OCI-LY7 (cell line): ENCODE results near the gene NHERF2. TPM values are rescaled to one million over a fixed set of nuclear protein-coding genes. Genes with fewer than 3 reads are reported as not detected.

ENCODE experiments used
- BruUV-seq: library from RNA; stranded (reverse); fragments of 400-500 nt; replicated peaks from 2 replicates; lab custom pipeline; 2021; lab: Mats Ljungman, UMichigan
- CTCF ChIA-PET: fragments of 300-600 bp; sonication (Branson Sonifier 250); formaldehyde crosslinking; loops from one replicate; lab custom pipeline; 2022; ENCODE audit warnings: antibody characterized with exemption; ENCODE audit not compliant: unreplicated experiment; lab: Charles Lee
- POLR2A ChIA-PET: fragments of 300-600 bp; sonication (Branson Sonifier 250); formaldehyde crosslinking; loops from one replicate; lab custom pipeline; 2022; ENCODE audit warnings: antibody characterized with exemption; lab: Charles Lee
- DNase-seq: peaks from one replicate; pipeline ENCODE4 v3.0.0-alpha.2; 2015; ENCODE audit warnings: low spot score
- H2AFZ ChIP-seq: fragments of 200-600 bp; sonication (generic), shearing (Covaris generic); 2 replicates; pipeline ENCODE4 v1.6.1; 2014; ENCODE audit warnings: mild to moderate bottlenecking, antibody characterized with exemption, low read length, moderate library complexity
- H3K27ac ChIP-seq: fragments of 200-600 bp; sonication (generic); 2 replicates; pipeline ENCODE4 v1.5.1; 2014; ENCODE audit warnings: mixed run types, low read depth, mild to moderate bottlenecking, moderate library complexity, low read length, inconsistent platforms; ENCODE audit not compliant: poor library complexity, severe bottlenecking
- H3K36me3 ChIP-seq: fragments of 200-600 bp; sonication (generic); 2 replicates; pipeline ENCODE4 v1.6.1; 2014; ENCODE audit warnings: mild to moderate bottlenecking, antibody characterized with exemption, low read length, moderate library complexity, mixed read lengths; ENCODE audit not compliant: insufficient read depth
- H3K4me1 ChIP-seq: fragments of 200-600 bp; sonication (generic); 2 replicates; pipeline ENCODE4 v1.5.1; 2014; ENCODE audit warnings: mild to moderate bottlenecking, low read length; ENCODE audit not compliant: insufficient read depth, poor library complexity, severe bottlenecking
- H3K4me2 ChIP-seq: fragments of 200-600 bp; sonication (generic); 2 replicates; pipeline ENCODE4 v1.6.1; 2014; ENCODE audit warnings: mild to moderate bottlenecking, low read length
- H3K4me3 ChIP-seq: fragments of 200-600 bp; sonication (generic); 2 replicates; pipeline ENCODE4 v1.5.1; 2014; ENCODE audit warnings: mild to moderate bottlenecking, low read depth, low read length; ENCODE audit not compliant: poor library complexity, severe bottlenecking
- H3K79me2 ChIP-seq: fragments of 200-600 bp; sonication (generic); 2 replicates; pipeline ENCODE4 v1.6.1; 2016; ENCODE audit warnings: low read depth, mild to moderate bottlenecking, low read length, moderate library complexity, mixed read lengths; ENCODE audit not compliant: insufficient read depth
- H3K9me2 ChIP-seq: fragments of 200-600 bp; sonication (generic); 2 replicates; pipeline ENCODE4 v1.6.1; 2016; ENCODE audit warnings: mild to moderate bottlenecking, low read length, mixed read lengths; ENCODE audit not compliant: insufficient read depth
- H3K9me3 ChIP-seq: fragments of 200-600 bp; sonication (generic); 2 replicates; pipeline ENCODE4 v1.6.1; 2014; ENCODE audit warnings: mild to moderate bottlenecking, mixed run types, low read length, mixed read lengths
- H4K20me1 ChIP-seq: fragments of 200-600 bp; sonication (generic); 2 replicates; pipeline ENCODE4 v1.6.1; 2014; ENCODE audit warnings: mild to moderate bottlenecking, antibody characterized with exemption, low read length, moderate library complexity, mixed read lengths; ENCODE audit not compliant: insufficient read depth
- CTCF ChIP-seq: fragments of 200-600 bp; sonication (generic); conservative IDR thresholded peaks from 2 replicates; pipeline ENCODE4 v1.5.1; 2014; ENCODE audit warnings: mild to moderate bottlenecking, antibody characterized with exemption, low read length, moderate library complexity, mixed read lengths
- EZH2phosphoT487 ChIP-seq: fragments of 200-600 bp; sonication (generic); IDR thresholded peaks from 2 replicates; pipeline ENCODE4 v1.6.1; 2018; ENCODE audit warnings: low read depth, borderline replicate concordance, mild to moderate bottlenecking, mixed run types, antibody characterized with exemption, low read length, moderate library complexity, mixed read lengths
- intact Hi-C: fragments of 100-400 bp; cut with micrococcal nuclease; formaldehyde crosslinking; loops from one replicate; pipeline ENCODE4 v1.10.0; 2022; ENCODE audit not compliant: unreplicated experiment
- total RNA-seq, 2 experiments: library from RNA; depleted of rRNA in 1 of 2; stranded (reverse); fragments of >200 nt in 1 of 2; shearing (Covaris generic) in 1 of 2; gene quantifications; 2 replicates each; pipeline ENCODE4 v1.2.3, GENCODE V29; 2014 to 2022

NHERF2 gene
- total RNA-seq, 2 experiments from 2014 or later = 0.27 TPM; not detected in 1

- TSS peak; percentile 64 for BruUV-seq
- Histone ChIP-seq H3K4me2 (no peak overlapping the region), H3K36me3 (peaks cover 74% of the 10 kb centered on the region), H2AFZ (no peak overlapping the region), H3K9me3 (no peaks in the 10 kb centered on the region), H3K4me3 (no peak overlapping the region), H3K27ac (no peak overlapping the region), H4K20me1 (no peaks in the 10 kb centered on the region), H3K9me2 (no peaks in the 10 kb centered on the region), H3K79me2 (no peaks in the 10 kb centered on the region), H3K4me1 (peaks cover 15% of the 10 kb centered on the region)
- CTCF ChIA-PET = no interaction called here
- DNase-seq = no peak
- intact Hi-C loops = no loop called here
- POLR2A ChIA-PET = interaction anchor here (0.6 kb wide), 1 partner anchor 968 kb away, joined by 4 read pairs; no protein-coding TSS in a partner anchor
- TF ChIP-seq CTCF (no peak), EZH2phosphoT487 (no peak)
These were observed 29.0 kb upstream of the NHERF2 start for GRCh38 chr16:1997494-1998359.

- ChIA-PET CTCF (no interaction called here), POLR2A (no interaction called here)
- TF ChIP-seq EZH2phosphoT487 = no peak
- TF ChIP-seq CTCF = no peak
- intact Hi-C loops = no loop called here
- no peak for DNase-seq
- Histone ChIP-seq H3K36me3 (peaks cover 80% of the 10 kb centered on the region), H2AFZ (no peak overlapping the region), H3K27ac (no peak overlapping the region), H3K9me2 (no peaks in the 10 kb centered on the region), H3K4me2 (no peak overlapping the region), H4K20me1 (no peaks in the 10 kb centered on the region; the same call in 1 of the 2 replicates), H3K4me3 (no peak overlapping the region), H3K79me2 (no peaks in the 10 kb centered on the region; the same call in 1 of the 2 replicates), H3K4me1 (peaks cover 8% of the 10 kb centered on the region), H3K9me3 (no peaks in the 10 kb centered on the region)
- no TSS peak for BruUV-seq
These were observed 28.3 kb upstream of the NHERF2 start for GRCh38 chr16:1998360-1998835.
